Nephron progenitor cell (in vitro differentiated cells): ENCODE results near the gene ASXL1.

Experiments
- DNase-seq: peaks from one replicate; pipeline ENCODE4 v3.0.0; 2021
- H3K27ac Mint-ChIP-seq: 2 replicates; pipeline ENCODE4 v1.8.0; 2021; ENCODE audit warnings: mild to moderate bottlenecking, moderate library complexity, mixed read lengths
- H3K27me3 Mint-ChIP-seq: 2 replicates; pipeline ENCODE4 v1.8.0; 2021; ENCODE audit warnings: mild to moderate bottlenecking, low read depth, mixed read lengths; ENCODE audit not compliant: poor library complexity
- H3K36me3 Mint-ChIP-seq: 2 replicates; pipeline ENCODE4 v1.8.0; 2021; ENCODE audit warnings: low read depth, mixed read lengths
- H3K4me1 Mint-ChIP-seq: 2 replicates; pipeline ENCODE4 v1.8.0; 2021; ENCODE audit warnings: mixed read lengths
- H3K4me3 Mint-ChIP-seq: 2 replicates; pipeline ENCODE4 v1.8.0; 2021; ENCODE audit warnings: mild to moderate bottlenecking, moderate library complexity, mixed read lengths
- H3K9me3 Mint-ChIP-seq: 2 replicates; pipeline ENCODE4 v1.8.0; 2021; ENCODE audit warnings: mild to moderate bottlenecking, moderate library complexity, mixed read lengths
- CTCF ChIP-seq: fragments of 200-600 bp; sonication (generic); IDR thresholded peaks from 2 replicates; pipeline ENCODE4 v1.5.0; 2021; ENCODE audit warnings: antibody characterized with exemption

ASXL1 gene

GRCh38 chr20:32326504-32326845 is 31.7 kb upstream of the ASXL1 start:
- Mint-ChIP-seq H3K27me3 (no peaks in the 10 kb centered on the region), H3K27ac (peak overlapping the region; percentile 82), H3K36me3 (peaks cover 20% of the 10 kb centered on the region), H3K9me3 (no peaks in the 10 kb centered on the region), H3K4me1 (no peaks in the 10 kb centered on the region), H3K4me3 (no peak overlapping the region)
- no peak for TF ChIP-seq CTCF
- no peak for DNase-seq

- no peak for TF ChIP-seq CTCF
- peaks cover 26% of the 10 kb centered on the region for H3K36me3 Mint-ChIP-seq
- no peaks in the 10 kb centered on the region for H3K9me3 Mint-ChIP-seq
- DNase-seq, result no peak
- no peaks in the 10 kb centered on the region for H3K4me1 Mint-ChIP-seq
- H3K27ac Mint-ChIP-seq, result peak overlapping the region; percentile 82
- H3K27me3 Mint-ChIP-seq, result no peaks in the 10 kb centered on the region
- H3K4me3 Mint-ChIP-seq, result no peak overlapping the region
These were observed 30.9 kb upstream of the ASXL1 start for GRCh38 chr20:32327087-32327681.

GRCh38 chr20:32329817-32330554 is 28.1 kb upstream of the ASXL1 start:
- no peak for TF ChIP-seq CTCF
- no peaks in the 10 kb centered on the region for H3K27me3 Mint-ChIP-seq
- peaks cover 40% of the 10 kb centered on the region for H3K36me3 Mint-ChIP-seq
- no peaks in the 10 kb centered on the region for H3K4me1 Mint-ChIP-seq
- H3K4me3 Mint-ChIP-seq, result no peak overlapping the region
- DNase-seq, result no peak
- H3K27ac Mint-ChIP-seq, result no peak overlapping the region
- H3K9me3 Mint-ChIP-seq, result no peaks in the 10 kb centered on the region

- H3K27ac Mint-ChIP-seq, result no peak overlapping the region
- no peaks in the 10 kb centered on the region for H3K27me3 Mint-ChIP-seq
- no peaks in the 10 kb centered on the region for H3K9me3 Mint-ChIP-seq
- TF ChIP-seq CTCF, result no peak
- H3K4me1 Mint-ChIP-seq, result no peaks in the 10 kb centered on the region
- no peak overlapping the region for H3K4me3 Mint-ChIP-seq
- DNase-seq, result no peak
- peaks cover 41% of the 10 kb centered on the region for H3K36me3 Mint-ChIP-seq
These were observed 27.6 kb upstream of the ASXL1 start for GRCh38 chr20:32330555-32330897.

- H3K4me3 Mint-ChIP-seq, result no peak overlapping the region
- peaks cover 32% of the 10 kb centered on the region for H3K36me3 Mint-ChIP-seq
- no peak overlapping the region for H3K27ac Mint-ChIP-seq
- H3K27me3 Mint-ChIP-seq, result no peaks in the 10 kb centered on the region
- DNase-seq, result no peak
- H3K9me3 Mint-ChIP-seq, result no peaks in the 10 kb centered on the region
- H3K4me1 Mint-ChIP-seq, result peaks cover 9% of the 10 kb centered on the region
- TF ChIP-seq CTCF, result no peak
These were observed 25.5 kb upstream of the ASXL1 start for GRCh38 chr20:32332614-32333013.
